GM21576 (cell line): Measurements from ENCODE around the gene C4orf54.

Source experiments
- ATAC-seq: cut with Tn5 transposase; IDR thresholded peaks from one replicate; pipeline ENCODE4 v1.9.1; 2021; ENCODE audit warnings: mild to moderate bottlenecking, moderate library complexity; ENCODE audit not compliant: unreplicated experiment

Gene C4orf54

DNA sequence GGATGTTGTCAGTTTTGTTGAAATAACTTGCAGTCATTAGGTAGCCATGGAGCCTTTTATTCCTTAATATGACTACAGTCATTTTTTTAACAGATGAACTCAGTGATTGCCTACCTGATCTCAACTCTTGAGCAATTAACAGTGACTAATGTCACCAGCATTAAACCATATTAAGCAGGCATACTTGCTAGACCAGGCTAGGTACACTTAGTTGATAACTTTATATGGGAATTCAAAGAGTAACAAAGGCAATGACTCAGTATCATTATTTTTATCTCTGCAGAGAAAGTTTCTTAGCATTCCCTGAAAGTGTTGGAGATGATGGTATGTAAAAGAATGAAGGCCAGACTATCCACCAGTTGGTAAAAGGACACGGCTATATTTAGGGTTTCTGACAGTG lies at the start of gene C4orf54:
Gene C4orf54, minus strand, starts transcription at position 31 of the 400 bp plus-strand sequence. CDS start 3,180 bp downstream, outside the sequence.
- no peak for ATAC-seq

DNA sequence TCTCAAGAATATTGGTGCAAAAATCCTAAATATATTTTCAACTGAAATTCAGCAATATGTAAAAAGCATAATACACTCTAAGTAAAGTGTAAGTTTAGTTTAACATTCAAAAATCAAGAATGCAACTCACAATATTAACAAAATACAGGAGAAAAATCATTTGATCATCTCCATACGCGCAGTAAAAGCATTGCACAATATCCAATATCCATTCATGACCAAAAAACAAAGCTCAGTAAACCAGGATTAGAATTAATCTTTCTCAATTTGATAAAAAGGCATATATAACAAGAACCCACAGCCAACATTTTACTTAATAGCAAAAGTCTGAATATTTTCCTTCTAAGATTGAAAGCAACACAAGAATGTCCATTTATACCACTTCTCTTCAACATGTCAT lies 48.3 kb upstream of the C4orf54 start:
- no peak for ATAC-seq

DNA sequence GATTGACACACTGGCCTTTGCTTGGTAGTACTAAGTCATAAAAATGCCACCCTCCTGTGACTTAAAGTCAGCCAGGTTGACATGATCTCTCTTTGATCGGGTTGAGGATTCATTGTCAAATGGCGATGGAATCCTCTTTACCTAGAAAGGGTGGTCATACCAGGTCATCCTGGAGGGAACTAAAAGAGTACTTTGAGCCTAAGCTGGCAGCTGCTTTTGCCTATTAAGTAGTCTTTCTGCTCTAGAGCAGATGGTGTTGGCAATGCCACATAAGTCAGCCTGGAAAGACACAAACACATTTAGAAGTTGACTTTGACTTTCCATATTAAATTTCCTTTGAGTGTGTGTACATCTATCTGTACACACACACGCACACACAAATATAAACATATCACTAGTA lies 39.2 kb upstream of the C4orf54 start:
- ATAC-seq: no peak

DNA sequence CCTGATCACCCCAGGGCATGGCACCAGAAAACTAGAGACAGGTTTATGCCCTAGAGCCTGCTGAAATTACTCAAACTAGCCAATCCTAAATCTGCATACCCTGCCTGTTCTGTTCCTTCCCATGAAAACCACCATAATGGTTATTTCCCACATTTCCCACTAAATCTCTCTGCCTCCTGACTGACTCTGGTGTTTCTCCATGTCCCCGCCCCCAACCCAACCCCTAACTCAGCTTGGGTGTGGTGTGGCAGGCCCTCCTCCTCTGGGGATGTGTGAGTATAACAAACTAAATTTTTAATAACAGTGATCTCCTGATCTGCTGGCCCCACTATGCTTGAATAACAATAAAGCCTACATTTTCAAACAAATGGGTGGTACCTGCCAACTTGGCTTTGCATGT lies 35.5 kb upstream of the C4orf54 start:
- ATAC-seq: no peak

DNA sequence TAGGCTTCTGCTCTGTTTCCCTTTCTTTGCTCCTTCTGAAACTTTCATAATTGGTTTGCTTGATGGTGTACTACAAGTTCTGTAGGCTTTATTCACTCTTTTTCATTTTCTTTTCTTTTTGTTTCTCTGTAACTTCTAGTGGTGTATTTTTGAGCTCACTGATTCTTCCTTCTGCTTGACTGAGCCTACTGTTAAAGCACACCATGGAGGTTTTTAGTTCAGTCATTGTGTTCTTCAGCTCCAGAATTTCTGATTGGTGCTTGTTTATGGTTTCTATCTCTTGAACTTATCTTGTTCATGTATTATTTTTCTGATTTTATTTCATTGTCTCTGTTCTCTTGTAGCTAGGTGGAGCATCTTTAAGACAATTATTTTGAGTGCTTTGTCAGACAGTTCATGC lies 33.4 kb upstream of the C4orf54 start:
- ATAC-seq: no peak

DNA sequence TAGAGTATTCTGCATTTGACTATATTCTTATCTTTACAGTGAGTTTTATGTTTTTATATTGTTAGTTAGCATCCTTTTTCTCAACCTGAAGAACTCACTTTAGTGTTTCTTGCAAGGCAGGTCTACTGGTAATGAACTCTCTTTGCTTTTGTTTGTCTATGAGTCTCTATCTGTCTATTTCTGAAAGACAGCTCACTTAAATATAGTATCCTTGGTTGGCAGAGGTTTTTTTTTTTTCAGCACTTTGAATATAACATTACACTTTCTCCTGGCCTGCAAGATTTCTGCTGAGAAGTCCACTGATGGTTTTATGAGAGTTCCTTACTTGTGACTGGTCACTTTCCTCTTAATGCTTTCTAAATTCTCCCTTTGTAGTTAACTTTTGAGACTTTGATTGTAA lies 32.8 kb upstream of the C4orf54 start:
- ATAC-seq: no peak

DNA sequence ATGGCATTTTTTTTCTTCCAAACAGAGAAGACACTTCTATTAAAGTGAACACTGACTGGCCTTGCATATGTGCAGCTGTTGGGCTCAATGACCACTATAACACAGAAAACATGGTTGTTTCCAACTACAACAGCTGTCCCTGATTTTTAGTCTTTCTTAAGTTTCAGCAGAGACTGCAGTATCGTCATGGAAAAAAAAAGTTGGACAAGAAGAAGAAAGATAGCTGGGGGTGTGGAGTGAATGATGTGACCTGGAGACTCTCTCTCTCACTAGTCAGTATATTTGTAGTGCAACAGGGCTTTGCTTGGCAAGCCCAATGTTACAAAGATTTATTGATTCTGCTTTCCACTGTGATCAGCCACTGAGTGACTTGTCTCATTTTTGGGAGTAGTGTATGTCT lies 29.5 kb upstream of the C4orf54 start:
- no peak for ATAC-seq

DNA sequence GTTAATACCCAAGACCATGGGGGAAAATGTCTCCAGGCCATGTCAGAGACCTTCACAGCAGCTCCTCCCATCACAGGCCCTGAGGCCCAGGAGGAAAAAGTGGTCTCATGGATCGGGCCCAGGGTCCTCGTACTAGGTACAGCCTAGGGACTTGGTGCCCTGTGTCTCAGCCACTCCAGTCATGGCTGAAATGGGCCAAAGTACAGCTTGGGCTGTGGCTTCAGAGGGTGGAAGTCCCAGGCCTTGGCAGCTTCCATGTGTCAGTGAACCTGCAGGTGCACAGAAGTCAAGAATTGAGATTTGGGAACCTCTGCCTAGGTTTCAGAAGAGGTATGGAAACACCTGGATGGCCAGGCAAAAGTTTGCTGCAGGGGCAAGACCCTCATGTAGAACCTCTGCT lies 27.6 kb upstream of the C4orf54 start:
- ATAC-seq: no peak

DNA sequence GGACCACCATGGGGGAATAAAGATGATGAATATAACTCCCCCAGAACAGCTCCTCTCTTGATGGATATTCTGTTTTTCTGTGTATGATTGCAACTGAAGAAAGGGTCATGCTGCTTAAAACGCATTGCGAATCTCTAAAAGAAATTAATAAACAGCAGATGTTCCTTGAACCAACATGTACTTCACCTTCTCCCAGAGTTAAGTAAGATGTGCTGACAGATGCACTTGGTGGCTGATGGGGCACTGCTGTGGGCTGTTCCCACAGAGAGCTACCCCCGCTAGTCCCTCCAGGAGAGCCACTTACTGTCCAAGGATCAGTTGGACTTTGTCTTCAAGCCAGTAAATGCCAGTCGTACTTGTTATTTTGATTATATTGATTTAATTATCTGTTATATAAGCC lies 26.3 kb upstream of the C4orf54 start:
- ATAC-seq: no peak

DNA sequence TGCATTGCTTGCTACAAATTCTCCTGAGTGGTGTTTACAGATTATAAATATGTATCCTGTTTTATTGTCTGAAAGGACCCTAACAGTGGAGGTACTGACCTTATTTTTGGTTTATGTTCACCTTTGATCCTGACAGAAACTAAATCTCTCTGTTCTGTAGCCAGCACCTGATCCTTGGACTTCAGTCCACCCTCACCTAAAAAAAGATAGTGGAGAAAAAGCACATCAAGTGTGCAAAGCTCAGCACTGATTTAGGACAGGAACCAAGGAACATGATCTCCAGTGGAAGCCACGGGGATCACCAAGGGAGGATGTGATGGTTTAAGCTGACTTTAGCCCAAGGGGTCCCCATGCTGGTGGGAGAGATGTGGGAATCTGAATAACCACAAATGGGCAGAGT lies 22.3 kb upstream of the C4orf54 start:
- no peak for ATAC-seq

DNA sequence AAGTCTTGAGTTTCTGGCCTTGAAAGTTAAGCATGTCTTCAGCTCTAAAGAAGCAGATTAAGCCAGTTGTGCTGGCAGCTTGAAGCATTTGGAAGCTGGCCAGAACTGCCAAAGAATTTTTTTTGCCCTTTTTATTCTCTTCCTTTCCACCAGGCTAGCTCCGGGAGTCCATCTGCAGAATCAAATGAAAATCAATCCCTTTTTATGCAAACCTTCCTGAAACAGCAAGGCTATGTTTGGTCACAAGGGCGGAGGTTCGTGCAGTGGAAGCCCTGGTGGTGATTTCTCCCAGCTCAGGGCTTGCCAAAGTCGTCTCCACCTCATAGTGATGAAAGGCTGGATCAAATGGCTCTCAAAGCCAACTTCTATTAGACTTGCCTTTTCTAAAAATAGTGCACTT lies 21.6 kb upstream of the C4orf54 start:
- no peak for ATAC-seq

DNA sequence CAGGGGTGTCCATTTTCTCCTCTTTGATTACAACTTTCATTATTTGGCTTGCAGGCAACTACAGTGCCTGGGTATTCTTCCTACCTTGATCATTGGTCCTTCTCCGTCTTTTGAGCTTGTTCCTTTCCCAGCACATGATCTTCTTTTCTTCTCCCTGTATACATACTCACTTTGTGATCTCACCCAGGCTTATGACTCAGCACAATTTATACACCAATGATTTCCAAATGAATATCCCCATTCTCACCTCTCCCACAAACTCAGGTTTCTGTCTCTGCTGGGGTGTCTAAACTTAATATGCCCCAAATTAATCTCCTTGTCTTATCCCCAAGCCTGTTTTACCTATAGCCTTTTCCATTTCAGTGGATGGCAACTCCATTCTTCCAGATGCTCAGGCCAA lies 19.5 kb upstream of the C4orf54 start:
- ATAC-seq: no peak

DNA sequence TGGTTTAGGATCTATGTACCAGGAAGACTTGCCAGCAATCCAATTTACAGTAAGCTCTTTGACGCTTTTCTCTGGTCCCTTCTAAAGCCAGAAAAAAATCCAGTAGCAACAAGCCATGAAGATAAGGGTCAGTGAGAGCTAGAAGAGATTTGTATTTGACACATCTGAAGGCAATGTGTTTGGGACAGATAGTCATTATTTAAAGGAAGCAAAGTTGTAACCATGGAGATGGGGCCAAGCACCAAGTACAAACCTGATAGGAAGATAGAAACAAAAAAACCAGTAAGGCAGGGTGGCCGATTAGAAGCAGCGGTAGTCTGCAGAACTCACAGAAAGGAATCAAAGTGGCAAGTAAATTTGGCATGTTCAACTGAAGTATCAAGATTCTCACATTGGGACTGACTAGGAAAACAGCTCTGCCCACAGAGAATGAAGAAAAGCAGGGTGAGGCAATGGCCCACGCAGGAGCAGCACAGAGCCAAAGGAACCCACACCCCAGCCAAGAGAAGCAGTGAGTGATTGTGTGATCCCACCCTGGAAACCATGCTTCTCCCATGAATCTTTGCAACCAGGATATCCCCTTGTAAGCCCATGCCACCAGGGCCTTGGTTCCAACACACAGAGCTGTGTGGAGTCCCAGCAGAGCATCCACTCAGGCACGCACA lies 12.9 kb upstream of the C4orf54 start:
- ATAC-seq: no peak

DNA sequence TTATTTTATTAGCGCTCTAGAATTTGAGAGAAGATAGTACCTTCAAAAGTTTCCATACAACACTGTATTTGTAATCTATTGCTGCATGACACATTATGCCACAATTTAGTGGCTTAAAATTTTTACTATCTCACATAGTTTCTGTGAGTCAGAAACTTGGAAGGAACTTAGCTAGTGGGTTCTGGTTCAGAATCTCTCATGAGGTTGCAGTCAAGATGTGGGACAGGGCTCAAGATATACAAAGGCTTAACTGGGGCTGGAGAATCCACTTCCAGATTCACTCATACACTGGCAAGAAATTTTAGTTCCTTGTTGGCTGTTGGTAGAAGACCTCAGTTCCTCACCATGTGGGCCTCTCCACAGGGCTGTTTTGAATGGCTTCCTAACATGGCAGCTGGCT lies 11.5 kb upstream of the C4orf54 start:
- no peak for ATAC-seq

DNA sequence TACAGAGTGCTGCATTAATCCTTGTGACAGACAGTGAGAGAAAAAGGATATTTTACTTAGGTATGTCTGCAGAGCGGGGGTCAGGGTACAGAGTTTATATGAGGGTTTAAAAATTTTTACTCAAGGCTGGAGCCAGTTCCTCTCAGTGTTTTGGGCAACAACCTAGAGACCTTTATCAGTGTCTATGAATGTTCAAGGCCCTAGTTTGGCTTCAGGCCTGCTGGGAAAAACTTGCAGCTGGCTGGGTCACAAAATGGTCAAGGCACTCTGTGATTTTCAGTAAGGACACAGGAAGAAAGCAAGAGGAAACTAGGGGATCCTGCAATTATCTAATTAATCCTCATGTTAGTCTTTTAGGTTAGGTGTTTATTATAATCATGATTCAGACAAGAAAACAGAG lies 10.8 kb upstream of the C4orf54 start:
- no peak for ATAC-seq

DNA sequence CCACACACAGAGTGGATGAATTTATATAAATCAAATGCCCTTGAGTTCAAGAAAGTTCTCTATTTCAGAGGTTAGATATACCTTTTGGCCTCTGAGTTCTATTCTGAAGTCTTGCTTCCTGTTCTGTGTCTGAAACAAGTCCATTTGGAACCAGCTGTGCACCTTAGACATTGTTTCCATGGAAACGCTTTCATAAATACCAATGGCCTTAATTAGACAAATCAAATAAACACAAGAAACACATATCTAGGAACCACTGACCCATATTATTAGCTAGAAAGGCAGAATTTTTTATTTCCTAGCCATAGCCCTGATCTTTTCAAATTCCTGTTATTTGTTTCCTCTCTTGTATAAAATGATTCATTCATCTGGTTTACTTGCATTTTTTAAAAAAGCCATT lies 8.4 kb upstream of the C4orf54 start:
- ATAC-seq: no peak

DNA sequence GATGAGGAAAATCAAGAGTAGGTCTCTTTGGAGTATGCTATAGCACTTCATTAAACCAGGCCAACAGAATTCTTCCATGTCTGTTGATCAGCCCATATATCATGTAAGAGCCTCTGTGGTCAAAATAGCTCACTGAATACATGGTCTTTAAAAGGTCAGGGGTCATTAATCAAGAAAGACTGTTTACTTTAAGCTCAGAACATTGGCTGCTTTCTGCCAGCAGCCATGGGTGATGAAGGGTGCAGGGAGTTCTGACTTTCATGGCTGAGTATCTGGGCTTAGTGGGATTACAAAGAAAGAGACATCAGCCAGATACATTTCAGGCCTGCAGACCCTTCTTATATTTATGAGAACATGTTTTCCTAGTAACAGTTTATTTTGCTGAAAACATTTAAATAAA lies 7.1 kb upstream of the C4orf54 start:
- no peak for ATAC-seq

DNA sequence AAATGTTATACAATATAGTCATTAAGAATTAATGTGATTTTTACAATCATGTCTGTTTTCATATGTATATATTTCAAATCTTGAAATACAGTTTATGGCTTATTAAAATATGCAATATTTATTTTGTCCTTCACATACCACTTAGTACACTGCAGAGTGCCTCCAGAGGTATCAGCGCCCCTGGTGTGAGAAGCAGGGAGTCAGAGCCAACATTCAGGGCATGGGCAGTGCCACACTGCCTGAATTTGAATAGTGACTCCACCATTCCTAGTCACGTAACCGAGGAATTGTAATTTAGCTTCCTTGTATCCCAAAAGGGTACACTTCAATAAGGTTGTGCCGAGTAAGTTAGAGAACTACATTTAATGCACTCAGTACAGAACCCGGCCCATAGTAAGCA lies 4.3 kb upstream of the C4orf54 start:
- ATAC-seq: no peak

DNA sequence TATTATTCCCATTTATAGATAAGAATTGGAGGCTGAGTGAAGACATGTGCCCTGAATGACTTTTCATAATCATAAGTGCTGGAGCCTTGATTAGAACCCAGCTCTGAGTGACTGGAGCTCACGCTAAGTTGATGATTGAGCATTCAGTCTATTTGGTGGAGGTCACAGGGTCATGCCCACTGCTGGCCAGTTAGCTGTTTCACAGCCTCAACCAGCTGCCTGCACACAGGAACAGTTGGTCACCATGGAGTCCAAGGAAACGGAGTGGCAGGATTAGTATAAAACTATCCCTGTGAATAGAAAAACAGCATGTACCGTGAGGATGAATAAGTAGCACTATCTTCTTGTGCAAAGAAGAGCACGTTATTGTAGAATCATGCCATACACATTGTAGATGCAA lies 1.0 kb upstream of the C4orf54 start:
- ATAC-seq: no peak

DNA sequence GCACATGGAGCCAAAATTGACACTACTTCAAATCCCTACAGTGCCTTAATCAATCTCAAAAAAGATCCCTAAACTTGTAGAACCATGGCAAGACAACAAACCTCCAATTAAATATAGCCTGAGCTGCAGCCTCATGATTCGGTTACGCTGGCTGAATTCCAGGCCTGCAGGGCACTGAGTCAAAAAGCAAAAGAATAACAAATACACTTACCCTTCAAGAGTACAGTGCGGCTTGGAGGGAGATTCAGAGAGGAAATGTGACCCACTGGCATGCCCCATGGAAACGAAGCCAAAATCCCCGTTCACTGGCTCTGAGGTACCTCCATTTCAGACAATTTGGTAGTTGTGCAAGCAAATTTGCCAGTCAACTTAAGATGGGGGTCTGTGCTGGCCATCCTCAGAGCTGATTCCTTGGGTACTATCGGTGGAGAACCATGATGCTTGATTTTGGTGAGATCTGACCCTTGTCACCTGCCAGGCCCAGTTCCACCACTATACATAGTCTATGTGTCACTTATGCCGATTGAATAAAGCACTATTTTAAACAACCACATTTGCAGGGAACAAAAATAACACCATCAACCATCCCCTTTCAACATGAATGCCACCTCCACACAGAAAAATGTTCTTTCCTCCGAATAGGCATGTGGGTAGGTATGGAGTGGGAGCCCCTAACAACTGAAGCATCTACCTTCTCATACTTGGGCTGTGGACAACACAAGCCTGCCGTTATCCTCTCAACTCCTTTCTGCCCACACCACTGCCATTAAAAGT lies 2.1 kb downstream of the C4orf54 start:
- ATAC-seq: no peak

DNA sequence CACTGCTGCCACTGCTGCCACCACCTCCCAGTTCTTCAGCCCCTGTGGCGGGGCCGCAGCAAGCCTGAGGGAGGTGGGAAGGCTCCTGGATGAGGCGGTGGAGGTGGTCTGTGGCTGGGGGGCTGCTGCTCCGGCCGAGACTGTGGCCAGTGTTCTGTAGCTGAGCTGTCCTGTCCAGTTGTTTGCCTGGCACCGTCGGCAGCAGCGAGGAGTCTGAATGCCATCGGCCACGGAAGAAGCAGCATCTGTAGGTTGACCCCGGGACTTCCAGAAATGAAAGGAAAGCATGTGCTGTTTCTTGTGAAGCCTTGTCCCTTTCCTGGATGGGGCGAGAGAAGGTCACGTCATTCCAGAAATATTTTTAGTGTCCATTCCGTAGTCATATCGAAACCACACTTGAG lies 3.3 kb downstream of the C4orf54 start:
- ATAC-seq: no peak

DNA sequence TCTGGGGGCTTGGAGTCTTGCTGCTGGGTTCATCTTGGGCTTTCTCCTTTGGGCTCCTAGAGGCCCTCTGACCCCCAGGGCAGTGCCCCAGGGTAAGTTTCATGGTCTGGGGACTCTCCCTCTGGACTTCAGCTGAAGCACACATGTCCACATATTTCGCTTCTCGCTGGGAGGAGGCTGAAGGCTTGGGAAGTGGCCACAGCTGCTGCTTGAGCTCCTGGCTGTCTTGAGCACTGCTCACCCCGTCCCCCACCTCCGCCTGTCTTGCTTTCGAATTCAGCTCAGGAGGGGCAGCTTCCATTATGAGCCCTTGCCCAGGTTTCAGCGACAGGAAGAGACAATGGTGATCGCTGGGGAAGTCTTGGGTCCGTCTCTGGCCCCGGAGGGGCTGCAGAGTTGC lies 3.7 kb downstream of the C4orf54 start:
- no peak for ATAC-seq
